WTC11 (cell line): Measurements from ENCODE around the gene FKBP1A. TPM values are rescaled to one million over a fixed set of nuclear protein-coding genes. Genes with fewer than 3 reads are reported as not detected.

Experiments used
- ATAC-seq: fragments of 200-7000 bp; cut with Tn5 transposase; 2 replicates; pipeline ENCODE4 v1.10.0; 2021; ENCODE audit warnings: mild to moderate bottlenecking, moderate library complexity
- CTCF ChIA-PET: fragments of 300-600 bp; sonication (Branson Sonifier 250); formaldehyde crosslinking; loops from one replicate; lab custom pipeline; 2021; ENCODE audit warnings: antibody characterized with exemption; lab: Charles Lee
- POLR2A ChIA-PET: fragments of 350-600 bp; sonication (Branson Sonifier 250); formaldehyde crosslinking; loops from one replicate; lab custom pipeline; 2021; ENCODE audit warnings: antibody characterized with exemption; lab: Charles Lee
- DNase-seq: peaks from one replicate; pipeline ENCODE4 v3.0.0; 2021; ENCODE audit warnings: low spot score
- H3K27ac Mint-ChIP-seq: 2 replicates; pipeline ENCODE4 v1.8.0; 2021; ENCODE audit warnings: mixed read lengths
- H3K27me3 Mint-ChIP-seq: 2 replicates; pipeline ENCODE4 v1.8.0; 2021; ENCODE audit warnings: low read depth, mild to moderate bottlenecking, moderate library complexity, mixed read lengths
- H3K36me3 Mint-ChIP-seq: 2 replicates; pipeline ENCODE4 v1.8.0; 2021; ENCODE audit warnings: mixed read lengths
- H3K4me1 Mint-ChIP-seq: 2 replicates; pipeline ENCODE4 v1.8.0; 2022; ENCODE audit warnings: mixed read lengths
- H3K4me3 Mint-ChIP-seq: 2 replicates; pipeline ENCODE4 v1.8.0; 2021; ENCODE audit warnings: mild to moderate bottlenecking, moderate library complexity, mixed read lengths
- H3K9me3 Mint-ChIP-seq: 2 replicates; pipeline ENCODE4 v1.8.0; 2021; ENCODE audit warnings: mixed read lengths
- CBFB ChIP-seq: sonication (generic); formaldehyde crosslinking; IDR thresholded peaks from 2 replicates; pipeline ENCODE4 v1.8.1; 2022; ENCODE audit warnings: mild to moderate bottlenecking, low read depth, missing genetic modification reagents
- FOXJ3 ChIP-seq: sonication (generic); formaldehyde crosslinking; IDR thresholded peaks from 2 replicates; pipeline ENCODE4 v1.9.0; 2021; ENCODE audit warnings: missing genetic modification reagents, mild to moderate bottlenecking, borderline replicate concordance
- FOXP1 ChIP-seq: sonication (generic); formaldehyde crosslinking; IDR thresholded peaks from 2 replicates; pipeline ENCODE4 v1.8.0; 2022; ENCODE audit warnings: missing genetic modification reagents, mild to moderate bottlenecking, moderate library complexity, borderline replicate concordance
- GABPB1 ChIP-seq: sonication (generic); formaldehyde crosslinking; IDR thresholded peaks from 2 replicates; pipeline ENCODE4 v1.8.1; 2023; ENCODE audit warnings: mild to moderate bottlenecking, missing genetic modification reagents
- GRHL2 ChIP-seq: fragments of 250-450 bp; sonication (Bioruptor Pico); IDR thresholded peaks from 2 replicates; pipeline ENCODE4 v1.8.0; 2022; ENCODE audit warnings: mild to moderate bottlenecking, moderate library complexity; ENCODE audit not compliant: insufficient replicate concordance, severe bottlenecking
- JAZF1 ChIP-seq: fragments of 250-450 bp; sonication (Bioruptor Pico); IDR thresholded peaks from 2 replicates; pipeline ENCODE4 v1.9.0; 2021; ENCODE audit warnings: moderate library complexity, mild to moderate bottlenecking, inconsistent platforms
- MAX ChIP-seq: sonication (generic); formaldehyde crosslinking; IDR thresholded peaks from 2 replicates; pipeline ENCODE4 v1.8.0; 2022; ENCODE audit warnings: mild to moderate bottlenecking, missing genetic modification reagents
- MLX ChIP-seq: sonication (generic); formaldehyde crosslinking; IDR thresholded peaks from 2 replicates; pipeline ENCODE4 v1.8.1; 2023; ENCODE audit warnings: mild to moderate bottlenecking, missing genetic modification reagents, moderate library complexity
- MYBL2 ChIP-seq: sonication (generic); formaldehyde crosslinking; IDR thresholded peaks from 2 replicates; pipeline ENCODE4 v1.8.1; 2023; ENCODE audit warnings: mild to moderate bottlenecking, moderate library complexity, missing genetic modification reagents
- NFYB ChIP-seq: sonication (generic); formaldehyde crosslinking; conservative IDR thresholded peaks from 2 replicates; pipeline ENCODE4 v1.8.0; 2022; ENCODE audit warnings: low read depth, missing genetic modification reagents
- NR2C2 ChIP-seq: sonication (generic); formaldehyde crosslinking; IDR thresholded peaks from 2 replicates; pipeline ENCODE4 v1.8.0; 2022; ENCODE audit warnings: mild to moderate bottlenecking, missing genetic modification reagents
- OVOL2 ChIP-seq: fragments of 250-450 bp; sonication (Bioruptor Pico); IDR thresholded peaks from 2 replicates; pipeline ENCODE4 v1.9.0; 2021; ENCODE audit warnings: mild to moderate bottlenecking, borderline replicate concordance
- PRRX2 ChIP-seq: fragments of 250-450 bp; sonication (Bioruptor Pico); IDR thresholded peaks from 2 replicates; pipeline ENCODE4 v1.8.0; 2021; ENCODE audit warnings: mild to moderate bottlenecking
- TEAD1 ChIP-seq: sonication (generic); formaldehyde crosslinking; IDR thresholded peaks from 2 replicates; pipeline ENCODE4 v1.8.0; 2022; ENCODE audit warnings: mild to moderate bottlenecking, missing genetic modification reagents
- TEAD4 ChIP-seq: sonication (generic); formaldehyde crosslinking; IDR thresholded peaks from 2 replicates; pipeline ENCODE4 v1.8.0; 2022; ENCODE audit warnings: mild to moderate bottlenecking, missing genetic modification reagents
- USF2 ChIP-seq: sonication (generic); formaldehyde crosslinking; IDR thresholded peaks from 2 replicates; pipeline ENCODE4 v1.8.1; 2023; ENCODE audit warnings: mild to moderate bottlenecking, missing genetic modification reagents, moderate library complexity
- ZNF138 ChIP-seq: sonication (generic); formaldehyde crosslinking; conservative IDR thresholded peaks from 2 replicates; pipeline ENCODE4 v1.8.1; 2022; ENCODE audit warnings: mild to moderate bottlenecking, moderate library complexity, missing genetic modification reagents
- ZNF263 ChIP-seq: sonication (generic); formaldehyde crosslinking; IDR thresholded peaks from 2 replicates; pipeline ENCODE4 v1.8.1; 2022; ENCODE audit warnings: low read depth, mild to moderate bottlenecking, moderate library complexity, missing genetic modification reagents
- ZNF317 ChIP-seq: sonication (generic); formaldehyde crosslinking; IDR thresholded peaks from 2 replicates; pipeline ENCODE4 v1.8.1; 2023; ENCODE audit warnings: low read depth, mild to moderate bottlenecking, moderate library complexity, missing genetic modification reagents, borderline replicate concordance
- ZNF396 ChIP-seq: fragments of 250-450 bp; sonication (Bioruptor Pico); IDR thresholded peaks from 2 replicates; pipeline ENCODE4 v1.8.0; 2021; ENCODE audit warnings: mild to moderate bottlenecking, moderate library complexity, borderline replicate concordance
- ZNF423 ChIP-seq: fragments of 250-450 bp; sonication (Bioruptor Pico); IDR thresholded peaks from 2 replicates; pipeline ENCODE4 v2.1.2; 2022; ENCODE audit warnings: mild to moderate bottlenecking, moderate library complexity
- total RNA-seq: library from RNA; stranded (reverse); gene quantifications from 3 replicates; pipeline ENCODE4 v1.2.3, GENCODE V29; 2021
- TF ChIP-seq, protein P1 (sequence below): fragments of 250-450 bp; sonication (Bioruptor Pico); IDR thresholded peaks from 2 replicates; pipeline ENCODE4 v1.9.0; 2021; ENCODE audit warnings: moderate library complexity, mild to moderate bottlenecking, inconsistent platforms, borderline replicate concordance
- TF ChIP-seq, protein P2 (sequence below): fragments of 250-450 bp; sonication (Bioruptor Pico); IDR thresholded peaks from 2 replicates; pipeline ENCODE4 v1.8.0; 2021; ENCODE audit warnings: mild to moderate bottlenecking

FKBP1A gene
- total RNA-seq, 1 experiment from 2014 or later, result 218 TPM

DNA sequence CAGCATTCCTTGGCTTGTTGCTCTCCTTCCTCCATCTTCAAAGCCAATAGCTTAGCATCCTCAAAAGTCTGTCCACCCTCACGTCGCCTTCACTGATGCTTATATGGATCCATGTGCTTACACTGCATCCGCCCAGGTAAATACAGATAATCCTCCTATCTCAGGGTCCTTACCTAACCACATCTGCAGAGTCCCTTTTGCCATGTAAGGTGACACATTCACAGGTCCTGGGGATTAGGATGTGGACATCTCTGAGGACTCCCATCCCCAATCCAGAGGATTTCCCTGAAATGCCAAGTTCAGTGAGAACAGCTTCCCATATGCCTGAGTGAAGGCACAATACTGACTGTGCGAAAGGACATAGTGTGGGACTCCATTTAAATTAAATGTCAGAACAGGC, 25.4 kb downstream of the FKBP1A start:
- ATAC-seq (no peak), DNase-seq (no peak)
- no peak overlapping the region for H3K27ac Mint-ChIP-seq
- H3K9me3 Mint-ChIP-seq, result no peaks in the 10 kb centered on the region; the same call in 1 of the 2 replicates
- H3K4me1 Mint-ChIP-seq, result no peaks in the 10 kb centered on the region
- peaks cover 32% of the 10 kb centered on the region for H3K36me3 Mint-ChIP-seq
- TF ChIP-seq PRRX2 (no peak), ZNF138 (no peak), MAX (CRISPR knock-in tag) (no peak), CBFB (no peak), OVOL2 (no peak), MYBL2 (CRISPR knock-in tag) (no peak), GABPB1 (CRISPR knock-in tag) (no peak), ZNF423 (CRISPR knock-in tag) (no peak), ZNF263 (no peak), JAZF1 (CRISPR knock-in tag) (no peak), GRHL2 (no peak), TEAD4 (CRISPR knock-in tag) (no peak), NR2C2 (CRISPR knock-in tag) (no peak)
- TF ChIP-seq, all 79 proteins: peak for 0
- ChIA-PET POLR2A (interaction anchor here (0.5 to 0.7 kb wide), 2 partner anchors 38 to 505 kb away, joined by 3 to 6 read pairs; partner anchors contain the start of gene SDCBP2), CTCF (no interaction called here)
- H3K27me3 Mint-ChIP-seq, result no peaks in the 10 kb centered on the region
- H3K4me3 Mint-ChIP-seq, result no peak overlapping the region

- no peak for DNase-seq
- H3K9me3 Mint-ChIP-seq, result no peaks in the 10 kb centered on the region; the same call in 1 of the 2 replicates
- H3K27ac Mint-ChIP-seq, result no peak overlapping the region
- POLR2A ChIA-PET, result no interaction called here
- ATAC-seq, result no peak
- H3K27me3 Mint-ChIP-seq, result no peaks in the 10 kb centered on the region
- TF ChIP-seq, protein P1, sequence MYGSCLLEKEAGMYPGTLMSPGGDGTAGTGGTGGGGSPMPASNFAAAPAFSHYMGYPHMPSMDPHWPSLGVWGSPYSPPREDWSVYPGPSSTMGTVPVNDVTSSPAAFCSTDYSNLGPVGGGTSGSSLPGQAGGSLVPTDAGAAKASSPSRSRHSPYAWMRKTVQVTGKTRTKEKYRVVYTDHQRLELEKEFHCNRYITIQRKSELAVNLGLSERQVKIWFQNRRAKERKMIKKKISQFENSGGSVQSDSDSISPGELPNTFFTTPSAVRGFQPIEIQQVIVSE (CRISPR knock-in tag), result no peak
- TF ChIP-seq ZNF396 (CRISPR knock-in tag) (no peak), FOXP1 (CRISPR knock-in tag) (no peak), FOXJ3 (no peak), ZNF317 (no peak), MAX (CRISPR knock-in tag) (no peak), NFYB (CRISPR knock-in tag) (no peak), NR2C2 (CRISPR knock-in tag) (no peak), MLX (CRISPR knock-in tag) (no peak), TEAD1 (CRISPR knock-in tag) (no peak), USF2 (CRISPR knock-in tag) (no peak)
- TF ChIP-seq, protein P2, sequence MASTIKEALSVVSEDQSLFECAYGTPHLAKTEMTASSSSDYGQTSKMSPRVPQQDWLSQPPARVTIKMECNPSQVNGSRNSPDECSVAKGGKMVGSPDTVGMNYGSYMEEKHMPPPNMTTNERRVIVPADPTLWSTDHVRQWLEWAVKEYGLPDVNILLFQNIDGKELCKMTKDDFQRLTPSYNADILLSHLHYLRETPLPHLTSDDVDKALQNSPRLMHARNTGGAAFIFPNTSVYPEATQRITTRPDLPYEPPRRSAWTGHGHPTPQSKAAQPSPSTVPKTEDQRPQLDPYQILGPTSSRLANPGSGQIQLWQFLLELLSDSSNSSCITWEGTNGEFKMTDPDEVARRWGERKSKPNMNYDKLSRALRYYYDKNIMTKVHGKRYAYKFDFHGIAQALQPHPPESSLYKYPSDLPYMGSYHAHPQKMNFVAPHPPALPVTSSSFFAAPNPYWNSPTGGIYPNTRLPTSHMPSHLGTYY (CRISPR knock-in tag), result no peak
- peaks cover 44% of the 10 kb centered on the region for H3K36me3 Mint-ChIP-seq
- H3K4me3 Mint-ChIP-seq, result no peak overlapping the region
- CTCF ChIA-PET, result no interaction called here
- no peaks in the 10 kb centered on the region for H3K4me1 Mint-ChIP-seq
Measured at GRCh38 chr20:1364106-1364505, 28.7 kb downstream of the FKBP1A start.
